Endothelial cell of umbilical vein (primary cell): Measurements from ENCODE around the gene PPEF1. TPM values are rescaled to one million over a fixed set of nuclear protein-coding genes. Genes with fewer than 3 reads are reported as not detected.

Source experiments
- BruUV-seq: library from RNA; stranded (reverse); fragments of 400-500 nt; replicated peaks from 2 replicates; lab custom pipeline; 2021; lab: Mats Ljungman, UMichigan
- CTCF ChIA-PET: fragments of 300-600, 350-600 bp; sonication (Branson Sonifier 250); formaldehyde crosslinking; loops from one replicate; lab custom pipeline; 2021; ENCODE audit warnings: antibody characterized with exemption, inconsistent platforms; lab: Charles Lee
- POLR2A ChIA-PET: fragments of 300-600, 350-600 bp; sonication (Branson Sonifier 250); formaldehyde crosslinking; loops from one replicate; lab custom pipeline; 2021; ENCODE audit warnings: antibody characterized with exemption, inconsistent platforms; lab: Charles Lee
- DNase-seq: peaks from one replicate; pipeline ENCODE4 v3.0.0-alpha.2; 2011; ENCODE audit warnings: low read depth, low spot score
- FAIRE-seq: peaks from 2 replicates; lab custom pipeline; 2011; peaks lifted over from hg19 to GRCh38; lab: Jason Lieb, UNC
- H2AFZ ChIP-seq: 2 replicates; pipeline ENCODE4 v1.6.0; 2012; ENCODE audit warnings: low read depth, low read length, control low read depth, inconsistent platforms
- H3K27ac ChIP-seq: 2 replicates; pipeline ENCODE4 v1.5.1; 2011; ENCODE audit warnings: low read depth, mild to moderate bottlenecking, control low read depth, low read length, moderate library complexity; ENCODE audit not compliant: insufficient read depth
- H3K27me3 ChIP-seq, 2 experiments: 2 replicates each; pipeline versions ENCODE4 v1.6.0 to v1.6.1; 2011; ENCODE audit warnings: low read length in 2 of 2, mixed read lengths in 1 of 2; ENCODE audit not compliant: control insufficient read depth in 2 of 2, insufficient read depth in 2 of 2
- H3K36me3 ChIP-seq, 2 experiments: 2 replicates in 1 of 2; 3 replicates in 1 of 2; pipeline ENCODE4 v1.5.1; 2011; ENCODE audit warnings: low read length in 2 of 2, mild to moderate bottlenecking in 1 of 2, moderate library complexity in 1 of 2; ENCODE audit not compliant: control insufficient read depth in 2 of 2, insufficient read depth in 2 of 2; ENCODE audit errors: extremely low read depth in 1 of 2
- H3K4me1 ChIP-seq: 3 replicates; pipeline ENCODE4 v1.5.1; 2011; ENCODE audit warnings: mild to moderate bottlenecking, low read length; ENCODE audit not compliant: control insufficient read depth, insufficient read depth; ENCODE audit errors: extremely low read depth
- H3K4me2 ChIP-seq: 2 replicates; pipeline ENCODE4 v1.6.1; 2011; ENCODE audit warnings: low read length, control low read depth, mixed read lengths; ENCODE audit not compliant: insufficient read depth
- H3K4me3 ChIP-seq, 3 experiments: fragments of 200-600 bp in 1 of 3; sonication (generic), shearing (Covaris generic) in 1 of 3; replicated peaks in 1 of 3; 2 replicates each; pipeline ENCODE4 v1.5.1; 2011 to 2016; ENCODE audit warnings: control low read depth in 3 of 3, low read length in 3 of 3, mild to moderate bottlenecking in 2 of 3, inconsistent platforms in 1 of 3, low read depth in 1 of 3, moderate library complexity in 1 of 3; ENCODE audit not compliant: insufficient read depth in 1 of 3
- H3K79me2 ChIP-seq: 2 replicates; pipeline ENCODE4 v1.6.0; 2012; ENCODE audit warnings: low read length, inconsistent platforms; ENCODE audit not compliant: control insufficient read depth, insufficient read depth
- H3K9ac ChIP-seq: replicated peaks from 2 replicates; pipeline ENCODE3; 2011; ENCODE audit warnings: low read length, control low read depth; ENCODE audit not compliant: insufficient read depth; ENCODE audit errors: extremely low read depth
- H3K9me1 ChIP-seq: replicated peaks from 3 replicates; pipeline ENCODE4 v1.6.0; 2011; ENCODE audit warnings: mild to moderate bottlenecking, low read length; ENCODE audit not compliant: control insufficient read depth, insufficient read depth; ENCODE audit errors: extremely low read depth
- H3K9me3 ChIP-seq: replicated peaks from 2 replicates; pipeline ENCODE4 v1.5.1; 2012; ENCODE audit warnings: low read length, inconsistent platforms; ENCODE audit not compliant: control insufficient read depth, insufficient read depth
- H4K20me1 ChIP-seq: replicated peaks from 2 replicates; pipeline ENCODE3; 2011; ENCODE audit warnings: mild to moderate bottlenecking, low read length; ENCODE audit not compliant: control insufficient read depth, insufficient read depth; ENCODE audit errors: extremely low read depth
- EZH2 ChIP-seq: IDR thresholded peaks from 2 replicates; pipeline ENCODE4 v1.6.1; 2012; ENCODE audit warnings: borderline replicate concordance, low read depth, mild to moderate bottlenecking, moderate library complexity, low read length, inconsistent platforms; ENCODE audit not compliant: severe bottlenecking
- FOS ChIP-seq: IDR thresholded peaks from 2 replicates; pipeline ENCODE4 v1.6.1; 2011; ENCODE audit warnings: mild to moderate bottlenecking, low read length, moderate library complexity, borderline replicate concordance; ENCODE audit not compliant: insufficient read depth
- GATA2 ChIP-seq: IDR thresholded peaks from 2 replicates; pipeline ENCODE4 v1.7.0; 2011; ENCODE audit warnings: low read depth, mild to moderate bottlenecking, moderate library complexity, mixed read lengths, low read length; ENCODE audit not compliant: insufficient read length, insufficient read depth
- JUN ChIP-seq: IDR thresholded peaks from 2 replicates; pipeline ENCODE4 v1.6.1; 2011; ENCODE audit warnings: borderline replicate concordance, low read depth; ENCODE audit not compliant: insufficient read length, insufficient read depth
- MYC ChIP-seq: IDR thresholded peaks from one replicate; pipeline ENCODE4 v1.6.1; 2011; ENCODE audit warnings: mild to moderate bottlenecking, low read depth, low read length
- POLR2A ChIP-seq: IDR thresholded peaks from 2 replicates; pipeline ENCODE4 v1.6.1; 2012; ENCODE audit warnings: low read depth, mild to moderate bottlenecking, control low read depth, low read length
- POLR2AphosphoS5 ChIP-seq: IDR thresholded peaks from 2 replicates; pipeline ENCODE4 v1.6.1; 2012; ENCODE audit warnings: low read depth, mild to moderate bottlenecking, control low read depth, low read length, moderate library complexity; ENCODE audit not compliant: insufficient read depth
- dilution Hi-C: fragments of 300-500 bp; cut with MboI; formaldehyde crosslinking; loops from one replicate; pipeline ENCODE4 v1.15.0; 2019; ENCODE audit warnings: low sequenced_read_pairs; ENCODE audit not compliant: extremely low pct_ligation_motif_present
- intact Hi-C: fragments of 100-400 bp; cut with micrococcal nuclease; formaldehyde crosslinking; loops from one replicate; pipeline ENCODE4 v1.10.0; 2022
- polyA plus RNA-seq, 4 experiments: library from polyadenylated mRNA; depleted of rRNA in 3 of 4; stranded (reverse) in 3 of 4; unstranded in 1 of 4; fragments of >200 nt; gene quantifications; 2 replicates each; pipeline versions ENCODE4 v1.2.1 to v1.2.3, GENCODE V29; 2011 to 2012; ENCODE audit warnings: missing spikeins in 1 of 4
- total RNA-seq: library from RNA; stranded (reverse); gene quantifications from 2 replicates; pipeline ENCODE4 v1.2.3, GENCODE V29; 2021
- TF ChIP-seq, protein P1 (sequence below), 2 donors: IDR thresholded peaks; 1 replicate in 1 of 2; 2 replicates in 1 of 2; pipeline ENCODE4 v1.5.1; 2011; ENCODE audit warnings: low read length in 2 of 2, mild to moderate bottlenecking in 2 of 2, moderate library complexity in 2 of 2, control low read depth in 1 of 2, inconsistent platforms in 1 of 2, low read depth in 1 of 2; ENCODE audit not compliant: insufficient read depth in 1 of 2; ENCODE audit errors: extremely low read depth in 1 of 2
- TF ChIP-seq, protein P2 (sequence below): IDR thresholded peaks from 2 replicates; pipeline ENCODE4 v1.6.1; 2011; ENCODE audit not compliant: insufficient read depth, insufficient read length

PPEF1 gene
- total and polyA plus RNA-seq, 2 donors (not counting 3 experiments of a cell fraction or from before 2014, with no cell fraction given), result not detected

- Histone ChIP-seq H3K4me2 (no peak overlapping the region), H3K9me3 (no peaks in the 10 kb centered on the region), H3K36me3 (no peaks in the 10 kb centered on the region), H3K4me1 (no peaks in the 10 kb centered on the region), H3K27ac (no peak overlapping the region), H3K27me3 (no peaks in the 10 kb centered on the region), H3K79me2 (no peaks in the 10 kb centered on the region), H3K9me1 (no peaks in the 10 kb centered on the region), H3K4me3 (no peak overlapping the region), H3K9ac (no peak overlapping the region), H2AFZ (no peak overlapping the region), H4K20me1 (no peaks in the 10 kb centered on the region)
- DNase-seq (no peak), FAIRE-seq (no peak)
- TF ChIP-seq, protein P1, sequence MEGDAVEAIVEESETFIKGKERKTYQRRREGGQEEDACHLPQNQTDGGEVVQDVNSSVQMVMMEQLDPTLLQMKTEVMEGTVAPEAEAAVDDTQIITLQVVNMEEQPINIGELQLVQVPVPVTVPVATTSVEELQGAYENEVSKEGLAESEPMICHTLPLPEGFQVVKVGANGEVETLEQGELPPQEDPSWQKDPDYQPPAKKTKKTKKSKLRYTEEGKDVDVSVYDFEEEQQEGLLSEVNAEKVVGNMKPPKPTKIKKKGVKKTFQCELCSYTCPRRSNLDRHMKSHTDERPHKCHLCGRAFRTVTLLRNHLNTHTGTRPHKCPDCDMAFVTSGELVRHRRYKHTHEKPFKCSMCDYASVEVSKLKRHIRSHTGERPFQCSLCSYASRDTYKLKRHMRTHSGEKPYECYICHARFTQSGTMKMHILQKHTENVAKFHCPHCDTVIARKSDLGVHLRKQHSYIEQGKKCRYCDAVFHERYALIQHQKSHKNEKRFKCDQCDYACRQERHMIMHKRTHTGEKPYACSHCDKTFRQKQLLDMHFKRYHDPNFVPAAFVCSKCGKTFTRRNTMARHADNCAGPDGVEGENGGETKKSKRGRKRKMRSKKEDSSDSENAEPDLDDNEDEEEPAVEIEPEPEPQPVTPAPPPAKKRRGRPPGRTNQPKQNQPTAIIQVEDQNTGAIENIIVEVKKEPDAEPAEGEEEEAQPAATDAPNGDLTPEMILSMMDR (IDR thresholded peaks at IDR 0.05; ENCODE audit: extremely low read depth in 1 of 2, insufficient read depth in 1 of 2, low read depth in 1 of 2, low read length in 2 of 2), result no peak
- no peak for TF ChIP-seq JUN
- TF ChIP-seq, protein P2, sequence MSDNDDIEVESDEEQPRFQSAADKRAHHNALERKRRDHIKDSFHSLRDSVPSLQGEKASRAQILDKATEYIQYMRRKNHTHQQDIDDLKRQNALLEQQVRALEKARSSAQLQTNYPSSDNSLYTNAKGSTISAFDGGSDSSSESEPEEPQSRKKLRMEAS, result no peak
- no peak for TF ChIP-seq FOS
- no peak for TF ChIP-seq EZH2
- no peak for TF ChIP-seq POLR2A
- no peak for TF ChIP-seq MYC
- TF ChIP-seq POLR2AphosphoS5, result no peak
- TF ChIP-seq GATA2, result no peak
- dilution Hi-C loops, result no loop called here
- intact Hi-C loops, result no loop called here
- CTCF ChIA-PET, result no interaction called here
- BruUV-seq, result no TSS peak
- POLR2A ChIA-PET, result no interaction called here
Observed at GRCh38 chrX:18719852-18720251, 12.4 kb downstream of the PPEF1 start.
